ENCODE measurements around the gene SEMA5A. TPM values are rescaled to one million over a fixed set of nuclear protein-coding genes. Genes with fewer than 3 reads are reported as not detected.

SEMA5A gene
- total RNA-seq, 2 donors from 2014 or later = 3.4 to 40.2 TPM

GRCh38 chr5:9316733-9317132, 229.1 kb downstream of the SEMA5A start:
- ATAC-seq (peak; percentile 64), DNase-seq (no peak)
- H3K27me3 ChIP-seq = no peaks in the 10 kb centered on the region
- TF ChIP-seq POLR2A (IDR thresholded peaks at IDR 0.05) = no peak
- TF ChIP-seq, protein P1, sequence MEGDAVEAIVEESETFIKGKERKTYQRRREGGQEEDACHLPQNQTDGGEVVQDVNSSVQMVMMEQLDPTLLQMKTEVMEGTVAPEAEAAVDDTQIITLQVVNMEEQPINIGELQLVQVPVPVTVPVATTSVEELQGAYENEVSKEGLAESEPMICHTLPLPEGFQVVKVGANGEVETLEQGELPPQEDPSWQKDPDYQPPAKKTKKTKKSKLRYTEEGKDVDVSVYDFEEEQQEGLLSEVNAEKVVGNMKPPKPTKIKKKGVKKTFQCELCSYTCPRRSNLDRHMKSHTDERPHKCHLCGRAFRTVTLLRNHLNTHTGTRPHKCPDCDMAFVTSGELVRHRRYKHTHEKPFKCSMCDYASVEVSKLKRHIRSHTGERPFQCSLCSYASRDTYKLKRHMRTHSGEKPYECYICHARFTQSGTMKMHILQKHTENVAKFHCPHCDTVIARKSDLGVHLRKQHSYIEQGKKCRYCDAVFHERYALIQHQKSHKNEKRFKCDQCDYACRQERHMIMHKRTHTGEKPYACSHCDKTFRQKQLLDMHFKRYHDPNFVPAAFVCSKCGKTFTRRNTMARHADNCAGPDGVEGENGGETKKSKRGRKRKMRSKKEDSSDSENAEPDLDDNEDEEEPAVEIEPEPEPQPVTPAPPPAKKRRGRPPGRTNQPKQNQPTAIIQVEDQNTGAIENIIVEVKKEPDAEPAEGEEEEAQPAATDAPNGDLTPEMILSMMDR (IDR thresholded peaks at IDR 0.05) = no peak
- no peak overlapping the region for H3K27ac ChIP-seq
- H3K36me3 ChIP-seq (replicated peaks in 1 of 2; ENCODE audit: insufficient read depth in 1 of 2, low read depth in 2 of 2) = no peaks in the 10 kb centered on the region
- intact Hi-C loops (cut with DNase I) = no loop called here
- H3K9me3 ChIP-seq = no peaks in the 10 kb centered on the region
- H3K4me3 ChIP-seq = no peak overlapping the region
- H3K4me1 ChIP-seq = no peaks in the 10 kb centered on the region

DNA sequence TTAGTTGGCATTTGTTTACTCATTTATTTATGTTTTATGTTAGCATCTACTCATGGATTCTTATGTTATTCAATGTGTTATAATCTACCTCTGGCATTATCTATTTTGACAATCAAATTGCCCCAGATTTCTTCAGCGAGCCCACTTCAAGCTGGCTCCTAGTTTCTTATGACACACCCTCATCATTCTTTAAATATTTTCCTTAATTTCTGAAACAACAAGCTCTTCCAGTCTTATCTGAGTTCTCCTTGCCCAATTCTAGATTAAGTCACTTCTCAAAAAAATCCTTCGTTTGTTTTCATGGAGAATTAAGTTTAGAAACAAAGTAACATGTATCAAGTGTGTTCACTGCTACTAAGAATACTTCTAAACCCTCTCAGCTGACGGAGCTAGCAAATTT, 229.8 kb downstream of the SEMA5A start:
- no peak for DNase-seq
- H3K36me3 ChIP-seq (replicated peaks in 1 of 2; ENCODE audit: insufficient read depth in 1 of 2, low read depth in 2 of 2) = no peaks in the 10 kb centered on the region
- no peaks in the 10 kb centered on the region for H3K9me3 ChIP-seq
- no peak for ATAC-seq
- no peaks in the 10 kb centered on the region for H3K27me3 ChIP-seq
- WGBS, 2 donors = 68 to 73% methylated on average over 3 of the region's 3 CpGs
- TF ChIP-seq POLR2A (IDR thresholded peaks at IDR 0.05) = no peak
- TF ChIP-seq, protein P1 (IDR thresholded peaks at IDR 0.05) = no peak
- intact Hi-C loops (cut with DNase I) = no loop called here
- no peak overlapping the region for H3K4me3 ChIP-seq
- H3K27ac ChIP-seq = no peak overlapping the region
- H3K4me1 ChIP-seq = no peaks in the 10 kb centered on the region

DNA sequence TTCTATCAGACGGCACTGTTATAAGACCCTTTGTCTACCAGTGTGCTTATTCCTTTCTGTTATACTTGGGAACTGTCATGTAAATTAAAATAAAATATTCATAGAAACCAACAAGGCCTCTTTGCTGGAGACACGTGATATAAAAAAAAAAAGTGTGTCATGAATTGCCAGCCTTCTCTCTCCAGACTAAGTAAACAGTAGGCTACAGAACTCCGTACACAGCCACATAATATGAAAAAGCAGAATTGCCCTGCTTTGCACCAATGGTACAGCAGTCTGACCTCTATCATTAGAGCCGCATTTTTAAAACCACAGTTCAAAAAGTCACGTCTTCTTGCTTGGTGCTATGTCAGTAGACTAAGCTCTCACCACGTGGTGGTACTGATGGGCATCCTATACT, 231.3 kb downstream of the SEMA5A start:
- Histone ChIP-seq H3K4me3 (no peak overlapping the region), H3K27me3 (no peaks in the 10 kb centered on the region), H3K9me3 (no peaks in the 10 kb centered on the region), H3K36me3 (replicated peaks in 1 of 2; ENCODE audit: insufficient read depth in 1 of 2, low read depth in 2 of 2) (no peaks in the 10 kb centered on the region), H3K27ac (no peak overlapping the region), H3K4me1 (no peaks in the 10 kb centered on the region)
- TF ChIP-seq POLR2A (IDR thresholded peaks at IDR 0.05) = no peak
- TF ChIP-seq, protein P1 (IDR thresholded peaks at IDR 0.05) = no peak
- no peak for ATAC-seq
- DNase-seq = no peak
- 82 to 84% methylated on average over 6 of the region's 6 CpGs for WGBS, 2 donors
- intact Hi-C loops (cut with DNase I) = no loop called here

- no peak overlapping the region for H3K4me3 ChIP-seq
- intact Hi-C loops (cut with DNase I) = no loop called here
- no peaks in the 10 kb centered on the region for H3K4me1 ChIP-seq
- TF ChIP-seq, protein P1 (IDR thresholded peaks at IDR 0.05) = no peak
- no peak for TF ChIP-seq POLR2A (IDR thresholded peaks at IDR 0.05)
- ATAC-seq (no peak), DNase-seq (no peak)
- no peak overlapping the region for H3K27ac ChIP-seq
- no peaks in the 10 kb centered on the region for H3K27me3 ChIP-seq
- H3K9me3 ChIP-seq = no peaks in the 10 kb centered on the region
- no peaks in the 10 kb centered on the region for H3K36me3 ChIP-seq (replicated peaks in 1 of 2; ENCODE audit: insufficient read depth in 1 of 2, low read depth in 2 of 2)
Observed at GRCh38 chr5:9313751-9314150, 232.1 kb downstream of the SEMA5A start.

GRCh38 chr5:9307150-9307549, 238.7 kb downstream of the SEMA5A start:
- ATAC-seq = no peak
- intact Hi-C loops (cut with DNase I) = no loop called here
- H3K4me3 ChIP-seq = no peak overlapping the region
- H3K36me3 ChIP-seq (replicated peaks in 1 of 2; ENCODE audit: insufficient read depth in 1 of 2, low read depth in 2 of 2) = no peaks in the 10 kb centered on the region
- no peaks in the 10 kb centered on the region for H3K9me3 ChIP-seq
- no peaks in the 10 kb centered on the region for H3K27me3 ChIP-seq
- no peak for DNase-seq
- H3K27ac ChIP-seq = no peak overlapping the region
- H3K4me1 ChIP-seq = no peaks in the 10 kb centered on the region
- no peak for TF ChIP-seq POLR2A (IDR thresholded peaks at IDR 0.05)
- TF ChIP-seq, protein P1 (IDR thresholded peaks at IDR 0.05) = no peak
